Sciatic nerve (tissue), 2 donors: ENCODE measurements around the gene TFB1M. TPM values are rescaled to one million over a fixed set of nuclear protein-coding genes. Genes with fewer than 3 reads are reported as not detected.
A peak's percentile ranks its signal among the peaks of the same experiment; 100 is the strongest.

ENCODE experiments used
- ATAC-seq: fragments of 200-7000 bp; cut with Tn5 transposase; one replicate; pipeline ENCODE4 v1.9.1; 2020; ENCODE audit warnings: mild to moderate bottlenecking, moderate library complexity
- DNase-seq: peaks from one replicate; pipeline ENCODE4 v3.0.0-alpha.2; 2020; ENCODE audit warnings: low spot score
- intact Hi-C: fragments of 100-400 bp; cut with DNase I; formaldehyde crosslinking; loops from one replicate; pipeline ENCODE4 v1.14.2; 2022
- total RNA-seq: library from RNA; stranded (reverse); fragmentation: NEBNext Ultra II Directional; extraction: Animal tissue kit (Norgen Biotek cat#: 25700); gene quantifications from one replicate; pipeline ENCODE4 v1.2.1, GENCODE V29; 2021
- donor health status: DM: no; HTN: no; CAD: no.
- donor health status: DM: no; HTN: no; CAD: no.

TFB1M gene
- total RNA-seq, 1 donor from 2014 or later = 34.6 TPM

DNA sequence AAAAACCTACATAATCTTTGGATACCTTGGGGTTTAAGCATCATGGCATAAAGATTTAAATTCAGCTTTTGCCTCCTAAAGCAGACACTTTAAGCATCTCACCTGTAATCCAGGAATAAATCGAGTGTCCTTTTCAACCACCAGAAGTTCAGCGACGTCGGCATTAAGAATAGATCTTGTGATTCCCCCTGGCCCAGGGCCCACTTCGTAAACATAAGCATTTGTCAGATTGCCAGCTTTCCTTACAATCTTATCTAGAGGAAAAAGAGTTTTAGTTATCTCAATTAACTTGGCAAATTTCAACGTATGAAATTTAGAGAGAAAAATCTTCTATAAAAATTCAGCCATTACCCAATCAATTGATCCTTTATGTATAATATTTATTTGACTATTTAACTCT, 3.2 kb downstream of the TFB1M start:
- DNase-seq (no peak), ATAC-seq (no peak)
- intact Hi-C loops = no loop called here

DNA sequence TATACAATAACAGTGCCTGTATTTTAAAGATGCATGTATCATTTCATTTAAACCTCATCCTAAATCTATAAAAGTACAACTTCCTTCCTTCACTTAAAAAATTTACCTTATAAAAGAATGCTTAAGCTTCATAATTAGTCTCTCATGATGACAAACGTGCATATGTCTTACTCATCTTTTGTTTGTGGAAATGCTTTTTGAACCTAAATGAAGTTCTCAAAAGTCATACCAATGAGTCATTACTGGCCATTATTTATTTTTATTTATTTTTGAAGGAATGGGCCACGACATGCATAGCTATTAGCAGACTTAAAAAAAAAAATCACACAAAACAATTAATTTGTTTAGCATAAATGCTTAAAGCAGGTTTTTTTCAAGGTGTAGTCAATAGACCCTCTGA, 3.7 kb downstream of the TFB1M start:
- DNase-seq = no peak
- intact Hi-C loops = no loop called here
- no peak for ATAC-seq

DNA sequence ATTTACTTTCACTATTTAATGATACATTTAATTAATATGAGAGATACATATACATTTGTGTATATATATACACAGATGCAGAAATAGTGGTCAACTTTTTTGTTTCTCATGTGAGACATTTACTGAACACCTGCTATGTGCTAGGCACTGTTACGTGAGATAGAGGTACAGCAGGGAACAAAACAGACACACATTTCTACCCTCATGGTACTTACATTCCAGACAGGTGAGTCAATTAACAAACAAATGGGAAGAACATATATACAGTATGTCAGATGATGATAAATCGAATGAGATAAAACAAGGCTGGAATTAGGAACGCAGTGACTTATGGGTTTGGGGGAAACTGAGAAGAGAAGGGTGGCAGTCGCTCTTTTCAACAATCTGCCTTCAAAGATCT, 5.1 kb downstream of the TFB1M start:
- ATAC-seq (no peak), DNase-seq (no peak)
- intact Hi-C loops = no loop called here

DNA sequence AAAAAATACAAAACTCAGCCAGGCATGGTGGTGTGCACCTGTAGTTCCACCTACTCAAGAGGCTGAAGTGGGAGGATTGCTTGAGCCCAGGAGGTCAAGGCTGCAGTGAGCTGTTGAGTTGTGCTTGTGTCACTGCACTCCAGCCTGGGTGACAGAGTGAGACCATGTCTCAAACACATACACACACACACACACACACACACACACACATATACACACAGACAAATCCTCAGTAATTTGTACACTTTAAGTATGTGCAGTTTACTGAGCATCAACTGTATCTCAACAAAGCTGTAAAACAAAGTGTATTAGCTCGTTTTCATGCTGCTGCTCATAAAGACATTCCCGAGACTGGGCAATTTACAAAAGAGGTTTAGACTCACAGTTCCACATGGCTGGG, 7.3 kb downstream of the TFB1M start:
- DNase-seq (no peak), ATAC-seq (no peak)
- intact Hi-C loops = no loop called here

DNA sequence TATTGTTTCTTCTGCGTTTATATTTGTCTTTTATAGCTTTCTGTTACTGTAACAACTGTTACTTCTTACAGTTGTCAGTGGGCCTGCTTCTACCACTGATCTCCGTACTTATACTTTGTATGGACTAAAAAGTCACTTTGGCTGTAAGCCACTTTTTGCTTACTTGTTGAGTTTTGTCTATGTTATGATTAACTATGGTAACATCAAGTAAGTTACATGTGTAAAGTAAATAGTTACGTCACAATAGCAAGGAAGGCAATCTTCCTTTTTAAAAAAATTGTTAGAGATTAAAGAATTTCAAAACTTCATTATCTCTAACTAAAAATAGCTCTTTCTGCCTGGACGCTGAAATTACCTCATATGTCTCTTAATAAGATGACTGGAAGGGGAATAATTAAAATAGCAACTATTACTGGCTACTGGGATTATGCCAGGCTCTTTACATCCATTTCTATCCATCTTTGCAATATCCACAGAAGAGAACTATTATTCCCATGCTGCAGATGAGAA, 10.9 kb downstream of the TFB1M start:
- intact Hi-C loops = no loop called here

DNA sequence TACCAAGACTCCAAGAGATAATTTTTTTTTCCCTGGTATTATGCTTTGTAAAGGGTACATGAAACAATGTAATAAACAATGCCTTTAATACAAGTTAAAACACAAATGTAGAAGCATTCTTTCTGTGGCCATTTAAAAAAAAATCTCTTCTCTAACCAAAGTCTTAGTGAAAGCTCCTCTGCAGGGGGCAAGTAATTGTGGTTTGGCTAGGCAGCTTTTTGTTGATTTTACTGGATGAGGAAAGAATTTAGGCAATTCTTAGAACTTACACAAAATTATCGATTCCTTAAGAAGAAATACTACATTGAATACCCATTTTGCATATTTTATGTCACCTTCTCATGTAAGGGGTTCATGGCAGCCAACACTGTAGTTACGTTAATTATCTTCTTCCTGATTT, 12.4 kb downstream of the TFB1M start:
- no peak for ATAC-seq
- intact Hi-C loops = no loop called here
- no peak for DNase-seq

More for the DNA sequence above, 10.9 kb downstream of the TFB1M start:
- ATAC-seq (no peak), DNase-seq (no peak)

DNA sequence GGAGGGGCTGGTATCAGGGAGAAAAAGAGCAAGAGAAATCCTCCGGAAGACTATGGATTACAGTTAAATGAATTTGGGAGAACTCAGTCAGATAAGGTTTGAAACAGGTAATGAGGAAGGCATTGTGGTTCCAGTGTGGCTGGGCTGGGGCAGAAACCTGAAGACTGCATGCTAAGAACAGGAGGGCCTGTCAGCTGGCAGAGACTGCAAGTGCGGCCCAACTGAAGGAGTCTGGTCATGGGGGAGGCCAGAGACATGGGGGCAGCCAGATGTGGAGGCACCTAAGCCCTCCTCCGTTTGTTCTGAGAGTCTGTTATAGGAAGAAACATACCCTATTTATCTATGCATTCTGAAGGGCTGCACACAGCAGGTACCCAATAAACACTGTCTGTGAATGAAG, 16.6 kb downstream of the TFB1M start:
- intact Hi-C loops = no loop called here
- ATAC-seq (no peak), DNase-seq (no peak)

DNA sequence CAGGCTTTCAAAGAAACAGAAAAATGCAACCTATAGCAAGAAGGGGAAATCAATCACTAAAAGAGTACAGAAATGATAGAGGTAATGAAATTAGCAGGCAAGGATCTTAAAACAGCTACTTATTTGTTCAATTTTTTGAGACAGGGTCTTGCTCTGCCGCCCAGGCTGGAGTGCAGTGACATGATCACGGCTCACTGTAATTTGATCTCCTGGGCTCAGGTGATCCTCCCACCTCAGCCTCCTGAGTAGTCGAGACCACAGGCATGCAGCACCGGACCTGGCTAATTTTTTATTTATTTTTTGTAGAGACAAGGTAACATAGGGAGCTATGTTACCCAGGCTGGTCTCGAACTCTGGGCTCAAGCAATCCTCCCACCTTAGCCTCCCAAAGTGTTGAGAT, 21.6 kb downstream of the TFB1M start:
- ATAC-seq (no peak), DNase-seq (no peak)
- intact Hi-C loops = no loop called here

DNA sequence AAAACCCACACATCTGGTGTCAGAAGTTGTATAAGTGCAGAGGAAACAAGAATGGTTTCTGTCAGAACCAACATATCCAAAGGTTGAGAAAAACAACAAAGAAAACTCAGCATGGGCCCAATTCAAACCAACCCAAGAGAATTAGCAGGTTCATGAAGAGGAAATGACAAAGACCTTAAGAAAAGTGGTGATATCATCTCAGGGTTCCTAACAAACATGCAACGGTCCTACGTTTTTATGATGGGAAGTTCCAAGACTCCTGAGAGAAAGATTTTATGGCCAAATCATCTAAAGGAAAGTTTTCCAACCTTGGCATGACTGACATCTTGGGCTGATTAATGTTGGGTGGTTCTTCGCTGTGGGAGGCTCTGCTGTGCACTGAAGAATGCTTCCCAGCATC, 23.0 kb downstream of the TFB1M start:
- ATAC-seq (no peak), DNase-seq (no peak)
- intact Hi-C loops = no loop called here

DNA sequence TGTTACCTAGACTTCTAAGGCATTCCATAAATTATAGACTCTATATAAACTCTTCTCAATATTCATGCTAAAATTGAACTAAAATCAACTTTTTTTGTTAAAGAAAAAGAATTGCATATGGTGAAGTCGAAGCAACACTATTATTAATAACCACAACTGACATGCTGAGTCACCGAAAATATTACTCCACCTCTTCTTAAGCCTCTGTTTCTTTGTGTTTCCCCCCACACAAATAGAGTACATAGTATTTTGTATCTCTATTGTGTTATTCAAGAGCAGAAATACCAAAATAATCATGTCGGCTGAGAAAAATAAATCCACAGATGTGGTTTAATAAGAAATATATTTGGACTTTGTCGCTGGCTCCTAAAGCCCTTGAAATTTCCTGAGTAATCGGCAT, 23.8 kb downstream of the TFB1M start:
- no peak for DNase-seq
- no peak for ATAC-seq
- intact Hi-C loops = no loop called here

DNA sequence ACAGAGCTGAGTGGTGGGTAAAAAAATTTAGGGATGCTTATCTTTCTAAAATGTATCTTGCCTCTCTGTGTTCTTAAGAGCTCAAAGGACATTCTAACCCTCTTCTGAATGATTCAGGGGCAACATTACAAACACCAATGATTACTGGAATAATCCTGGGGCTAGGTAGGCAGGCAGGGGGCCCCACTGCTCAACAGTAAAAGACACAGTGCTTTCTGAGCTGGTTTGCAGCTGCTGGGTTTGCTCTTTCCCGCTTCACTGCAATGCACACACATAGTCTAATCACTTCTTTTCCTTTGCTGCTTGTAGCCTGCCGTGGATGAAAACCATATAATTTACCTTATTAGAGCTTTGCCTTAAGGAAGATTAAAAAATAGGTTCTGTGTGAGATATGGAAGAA, 26.5 kb downstream of the TFB1M start:
- ATAC-seq (no peak), DNase-seq (no peak)
- intact Hi-C loops = no loop called here

DNA sequence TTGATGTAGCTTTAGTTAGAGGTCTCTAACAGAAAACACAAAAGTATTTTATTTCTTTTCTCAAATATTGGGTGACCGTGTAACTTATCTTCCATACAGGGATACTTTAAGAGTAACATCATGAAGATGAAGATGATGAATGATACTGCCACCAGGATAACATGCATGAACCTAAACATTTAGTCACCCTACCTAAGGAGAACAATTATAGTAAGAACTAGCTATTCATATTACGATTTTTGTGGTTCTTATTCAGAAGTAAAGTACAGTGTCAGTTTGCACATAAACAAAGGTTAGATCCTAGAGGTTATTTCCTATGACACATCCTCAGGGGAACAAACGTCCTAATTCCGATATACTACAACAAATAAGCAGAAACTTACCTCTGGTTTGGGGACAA, 29.5 kb downstream of the TFB1M start:
- ATAC-seq = no peak
- intact Hi-C loops = no loop called here
- no peak for DNase-seq

DNA sequence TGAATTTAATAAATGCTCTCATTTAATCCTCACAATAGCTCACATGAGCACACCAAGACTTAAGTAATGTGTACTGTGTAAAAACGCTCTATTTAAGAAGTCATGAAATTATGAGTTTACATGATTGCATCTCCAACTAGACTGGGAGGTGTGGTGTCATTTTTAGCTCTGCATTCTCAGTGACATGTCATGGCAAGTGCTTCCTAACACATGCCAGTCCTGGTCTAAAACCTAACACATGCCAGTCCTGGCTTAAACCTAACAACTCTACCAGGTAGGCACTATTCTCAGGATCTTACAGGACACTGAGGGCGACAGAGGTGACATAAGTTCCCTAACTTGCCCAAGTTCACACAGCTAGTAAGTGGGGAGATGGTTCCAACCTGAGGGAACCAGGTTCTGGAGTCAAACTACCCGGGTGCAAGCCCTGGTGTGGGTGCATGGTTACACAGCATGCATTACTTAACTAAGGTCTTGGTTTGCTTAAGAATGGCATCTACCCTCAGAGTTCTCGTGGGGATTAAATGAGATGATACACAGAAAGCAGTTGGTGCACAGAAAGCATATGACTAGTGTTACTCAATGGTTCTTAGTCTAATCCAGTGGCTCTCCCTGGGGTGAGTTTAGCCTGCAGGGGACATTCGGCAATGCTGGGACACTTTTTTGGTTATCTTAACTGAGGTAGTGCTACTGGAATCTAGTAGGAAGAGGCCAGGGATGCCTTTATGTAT, 35.8 kb downstream of the TFB1M start:
- intact Hi-C loops = no loop called here
- ATAC-seq = no peak
- no peak for DNase-seq

DNA sequence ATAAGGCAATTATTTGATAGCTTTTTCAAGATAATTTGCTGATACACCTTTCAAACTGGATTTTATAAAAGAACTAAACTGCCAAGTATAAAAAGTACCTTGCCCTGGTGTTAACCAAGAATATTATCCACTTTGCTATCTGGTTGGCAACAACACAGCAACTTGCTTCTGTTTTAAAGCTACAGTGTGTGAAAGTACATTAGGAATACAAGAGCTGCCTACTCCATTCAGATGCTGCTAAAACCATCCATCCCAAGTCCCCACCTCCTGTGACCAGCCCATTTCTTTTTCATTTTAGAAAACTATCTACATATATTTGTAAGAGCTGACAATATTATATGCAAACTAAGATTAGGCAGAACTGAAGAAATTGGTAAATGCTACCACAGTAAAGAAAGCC, 37.6 kb downstream of the TFB1M start:
- intact Hi-C loops = no loop called here
- no peak for ATAC-seq
- DNase-seq = no peak

DNA sequence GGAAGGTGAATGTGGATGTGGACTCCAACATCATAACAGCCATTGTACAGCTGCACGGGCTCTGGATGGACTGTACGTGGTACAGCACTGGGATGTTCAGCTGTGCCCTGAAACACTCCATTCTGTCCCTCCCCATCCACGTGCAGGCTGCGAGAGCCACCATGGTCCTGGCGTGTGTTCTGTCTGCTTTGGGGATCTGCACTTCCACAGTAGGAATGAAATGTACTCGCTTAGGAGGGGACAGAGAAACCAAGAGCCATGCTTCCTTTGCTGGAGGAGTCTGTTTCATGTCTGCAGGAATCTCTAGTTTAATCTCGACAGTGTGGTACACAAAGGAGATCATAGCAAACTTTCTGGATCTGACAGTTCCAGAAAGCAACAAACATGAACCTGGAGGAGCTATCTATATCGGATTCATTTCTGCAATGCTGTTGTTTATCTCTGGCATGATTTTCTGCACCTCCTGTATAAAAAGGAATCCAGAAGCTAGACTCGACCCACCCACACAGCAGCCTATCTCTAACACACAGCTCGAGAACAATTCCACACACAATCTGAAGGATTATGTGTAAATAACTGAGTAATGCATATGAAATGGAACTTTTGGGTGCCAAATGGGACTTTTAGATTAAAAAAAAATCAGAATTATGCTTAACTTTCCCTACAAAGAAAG, 38.3 kb downstream of the TFB1M start:
- ATAC-seq = peak; percentile 54
- DNase-seq = no peak
- intact Hi-C loops = no loop called here

DNA sequence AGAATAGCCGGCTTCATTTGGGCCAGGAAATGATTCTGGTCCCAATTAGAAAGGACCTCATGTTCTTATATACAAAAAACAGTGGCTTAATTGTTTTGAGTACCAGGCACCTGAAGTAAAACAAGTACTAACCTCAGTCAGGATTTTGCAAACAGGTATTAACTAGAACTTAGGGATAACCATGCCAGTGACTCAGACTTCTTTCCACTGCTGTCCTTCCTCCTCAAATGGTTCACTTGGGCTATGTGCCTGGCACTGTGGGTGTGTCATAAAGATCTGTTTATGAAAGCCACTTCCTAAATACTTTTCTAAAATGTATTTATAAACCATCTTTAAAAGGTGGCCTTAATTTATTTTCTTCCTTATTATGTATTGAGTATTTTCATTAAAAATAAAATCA, 39.8 kb downstream of the TFB1M start:
- no peak for DNase-seq
- ATAC-seq = no peak
- intact Hi-C loops = no loop called here

DNA sequence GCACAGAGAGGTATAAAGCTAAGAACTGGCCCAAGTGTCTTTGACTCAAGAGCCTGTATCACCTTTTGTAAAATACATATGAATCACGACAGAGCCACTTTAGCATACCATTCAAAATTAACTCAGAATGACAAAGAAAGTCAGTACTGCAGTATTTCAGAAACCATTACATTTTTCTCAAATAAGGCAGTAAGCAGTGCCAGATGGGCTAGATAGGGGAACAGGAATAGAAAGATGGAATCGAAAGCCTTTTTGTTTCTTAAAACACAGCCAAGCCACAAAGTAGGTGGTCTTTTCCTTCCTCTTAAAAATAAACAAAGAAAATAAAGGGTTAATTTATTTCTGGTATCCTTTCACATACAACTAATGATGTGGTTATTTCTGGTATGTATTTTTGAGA, 40.2 kb downstream of the TFB1M start:
- ATAC-seq (no peak), DNase-seq (no peak)
- intact Hi-C loops = no loop called here

DNA sequence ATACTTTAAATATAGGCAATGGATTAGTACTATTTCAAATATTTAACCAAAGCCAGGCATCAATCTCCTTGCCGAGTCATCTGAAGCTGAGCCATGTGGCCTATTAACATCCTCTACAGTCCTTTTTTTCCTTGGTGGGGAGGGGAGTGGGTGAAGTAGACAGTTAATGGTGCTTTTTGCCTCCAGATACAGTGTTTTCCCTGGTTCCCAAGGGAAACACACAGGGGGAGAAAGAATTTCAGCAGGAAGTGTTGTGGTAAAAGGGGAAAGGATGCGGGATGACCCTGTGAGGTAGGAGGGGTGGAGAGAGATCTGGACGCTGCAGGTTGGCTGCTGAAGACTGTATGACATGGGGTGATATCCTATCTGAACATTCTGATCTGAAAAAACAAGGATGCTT, 40.9 kb downstream of the TFB1M start:
- ATAC-seq (peak; percentile 91), DNase-seq (no peak)
- intact Hi-C loops = no loop called here

DNA sequence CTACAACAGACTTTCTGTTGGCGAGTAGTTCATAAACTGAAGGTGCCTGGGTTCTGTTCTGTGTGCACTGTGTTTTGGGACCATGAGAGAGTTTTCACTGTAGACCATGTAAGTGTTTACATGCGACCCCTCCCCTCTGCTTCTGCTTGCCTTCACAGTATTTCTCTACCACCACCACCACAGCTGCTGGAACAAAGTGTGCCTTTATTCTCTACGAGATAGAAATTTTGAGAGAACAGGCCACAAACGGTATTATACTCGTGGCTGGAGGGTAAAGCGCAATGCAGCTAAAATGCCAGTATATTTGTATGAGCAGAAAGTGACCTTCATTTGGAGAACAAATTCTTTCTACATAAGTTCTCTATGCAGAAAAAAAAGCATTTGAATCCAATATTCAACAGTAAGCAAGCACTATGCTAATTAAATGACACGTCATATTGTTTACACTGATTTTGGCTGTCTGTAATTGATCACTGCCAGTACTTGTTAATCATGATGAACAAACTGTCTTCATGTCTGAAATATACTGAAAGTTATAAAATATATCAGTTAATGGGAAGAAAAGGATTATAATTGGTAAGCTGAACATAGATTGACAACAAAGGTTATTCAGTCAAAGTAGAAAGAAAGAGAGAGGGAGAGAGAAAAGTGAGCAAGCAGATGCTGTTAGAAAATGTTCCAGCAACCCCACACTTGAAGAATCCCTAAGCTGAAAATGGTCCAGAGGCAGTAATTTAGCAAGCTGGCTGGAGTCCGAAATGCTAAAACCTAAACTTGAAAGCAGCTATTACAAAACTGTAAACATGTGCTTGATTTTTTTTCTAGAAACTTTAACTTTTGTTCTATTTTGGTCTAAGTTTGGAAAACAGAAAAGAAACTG, 41.7 kb downstream of the TFB1M start:
- intact Hi-C loops = no loop called here
- DNase-seq = no peak
- peak; percentile 23 for ATAC-seq

DNA sequence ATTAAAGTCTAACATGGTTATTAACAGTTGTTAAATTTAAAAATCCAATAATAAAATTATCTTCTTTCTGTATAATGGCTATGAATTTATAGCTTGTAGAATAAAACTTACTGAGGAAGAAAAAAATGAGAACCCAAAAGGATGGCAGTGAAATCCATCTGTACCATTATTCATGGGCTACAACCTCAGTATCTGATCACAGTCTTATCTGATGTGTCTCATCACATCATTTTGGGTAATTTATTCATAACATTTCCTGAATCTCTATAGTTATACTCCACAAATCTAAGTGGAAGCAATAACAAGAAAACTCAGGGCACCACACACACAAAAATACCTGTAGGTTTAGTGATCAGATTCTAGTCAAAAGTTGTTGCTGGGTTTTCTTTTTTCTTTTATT, 43.1 kb downstream of the TFB1M start:
- ATAC-seq = no peak
- DNase-seq = no peak
- intact Hi-C loops = no loop called here
